Panc1 (cell line): Measurements from ENCODE around the gene MNX1. TPM values are rescaled to one million over a fixed set of nuclear protein-coding genes. Genes with fewer than 3 reads are reported as not detected.
A peak's percentile ranks its signal among the peaks of the same experiment; 100 is the strongest.

Source experiments
- ATAC-seq: fragments of 200-7000 bp; cut with Tn5 transposase; 2 replicates; pipeline ENCODE4 v1.9.1; 2020; ENCODE audit warnings: mild to moderate bottlenecking, moderate library complexity
- BruUV-seq: library from RNA; stranded (reverse); fragments of 400-500 nt; replicated peaks from 2 replicates; lab custom pipeline; 2021; lab: Mats Ljungman, UMichigan
- CTCF ChIA-PET: fragments of 300-600 bp; sonication (Branson Sonifier 250); formaldehyde crosslinking; loops from one replicate; lab custom pipeline; 2022; ENCODE audit warnings: antibody characterized with exemption; lab: Charles Lee
- POLR2A ChIA-PET: fragments of 300-600 bp; sonication (Branson Sonifier 250); formaldehyde crosslinking; loops from one replicate; lab custom pipeline; 2022; ENCODE audit warnings: antibody characterized with exemption; lab: Charles Lee
- DNase-seq: peaks from one replicate; pipeline ENCODE4 v3.0.0-alpha.2; 2010; ENCODE audit warnings: low read depth, low spot score
- H3K27ac ChIP-seq: 2 replicates; pipeline ENCODE4 v1.5.1; 2011; ENCODE audit warnings: mild to moderate bottlenecking, low read length, inconsistent platforms
- H3K27me3 ChIP-seq: fragments of 200-500 bp; sonication (Bioruptor generic); 2 replicates; pipeline ENCODE4 v1.6.0; 2014; ENCODE audit warnings: low read length, inconsistent platforms; ENCODE audit not compliant: control insufficient read depth, insufficient read depth
- H3K36me3 ChIP-seq: fragments of 200-500 bp; sonication (Bioruptor generic); 2 replicates; pipeline ENCODE4 v1.5.1; 2014; ENCODE audit warnings: inconsistent platforms, mild to moderate bottlenecking, low read length, moderate library complexity; ENCODE audit not compliant: control insufficient read depth, insufficient read depth
- H3K4me1 ChIP-seq: 2 replicates; pipeline ENCODE4 v1.5.1; 2011; ENCODE audit warnings: inconsistent platforms, mild to moderate bottlenecking, low read length, moderate library complexity; ENCODE audit not compliant: control insufficient read depth, insufficient read depth
- H3K4me3 ChIP-seq, 2 experiments: 2 replicates each; pipeline ENCODE4 v1.5.1; 2011 to 2012; ENCODE audit warnings: low read depth in 2 of 2, low read length in 2 of 2, mild to moderate bottlenecking in 2 of 2, inconsistent platforms in 1 of 2, moderate library complexity in 1 of 2
- H3K9me3 ChIP-seq: fragments of 200-500 bp; sonication (Bioruptor generic); 2 replicates; pipeline ENCODE4 v1.5.1; 2014; ENCODE audit warnings: low read depth, mild to moderate bottlenecking, inconsistent platforms, low read length, moderate library complexity; ENCODE audit not compliant: control insufficient read depth, insufficient read depth
- CTCF ChIP-seq: fragments of 450-650 bp; IDR thresholded peaks from 2 replicates; pipeline ENCODE4 v1.5.1; 2017; ENCODE audit warnings: mild to moderate bottlenecking
- POLR2AphosphoS5 ChIP-seq: IDR thresholded peaks from 2 replicates; pipeline ENCODE4 v1.6.1; 2012; ENCODE audit warnings: mild to moderate bottlenecking, low read depth, low read length, moderate library complexity
- SIN3A ChIP-seq: IDR thresholded peaks from 2 replicates; pipeline ENCODE4 v1.6.1; 2012; ENCODE audit warnings: low read depth, mild to moderate bottlenecking, low read length, moderate library complexity, borderline replicate concordance; ENCODE audit not compliant: insufficient read depth
- TCF7L2 ChIP-seq: IDR thresholded peaks from 2 replicates; pipeline ENCODE4 v1.6.1; 2011; ENCODE audit warnings: mild to moderate bottlenecking, low read depth, low read length, inconsistent platforms
- in situ Hi-C: cut with HindIII; loops from 2 replicates; pipeline ENCODE4 v1.10.0; 2016; ENCODE audit warnings: low sequenced_read_pairs, low pct_unique_long_range_greater_than_20kb
- intact Hi-C: fragments of 100-400 bp; cut with micrococcal nuclease; formaldehyde crosslinking; loops from one replicate; pipeline ENCODE4 v1.10.0; 2022; ENCODE audit not compliant: unreplicated experiment
- total RNA-seq: library from RNA; stranded (reverse); gene quantifications from one replicate; pipeline ENCODE4 v1.2.1, GENCODE V29; 2021; ENCODE audit not compliant: unreplicated experiment
- TF ChIP-seq, protein P1 (sequence below), 2 experiments: IDR thresholded peaks; 2 replicates each; pipeline ENCODE4 v1.6.1; 2011 to 2012; ENCODE audit warnings: low read depth in 2 of 2, control low read depth in 1 of 2, low read length in 1 of 2, mild to moderate bottlenecking in 1 of 2, moderate library complexity in 1 of 2; ENCODE audit not compliant: insufficient read depth in 1 of 2

MNX1 gene
- total RNA-seq, 1 experiment from 2014 or later, result 3.6 TPM

- BruUV-seq, result no TSS peak
Observed at GRCh38 chr7:156975620-156976019, 34.8 kb downstream of the MNX1 start.

DNA sequence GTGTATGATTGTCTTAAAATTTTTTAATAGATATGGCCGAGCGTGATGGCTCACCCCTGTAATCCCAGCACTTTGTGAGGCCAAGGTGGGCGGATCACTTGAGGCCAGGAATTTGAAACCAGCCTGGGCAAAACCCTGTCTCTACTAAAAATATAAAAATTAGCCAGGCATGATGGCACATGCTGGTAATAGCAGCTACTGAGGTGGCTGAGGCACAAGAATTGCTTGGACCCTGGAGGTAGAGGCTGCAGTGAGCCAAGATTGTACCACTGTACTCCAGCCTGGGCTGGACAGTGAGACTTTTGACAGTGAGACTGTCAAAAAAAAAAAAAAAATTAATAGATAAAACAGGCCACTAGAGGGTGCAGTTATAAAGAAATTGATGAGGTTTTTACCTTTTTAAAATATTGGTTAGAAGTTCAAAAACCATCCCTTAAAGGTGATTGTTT, 40.5 kb downstream of the MNX1 start:
- in situ Hi-C loops, result no loop called here

More at GRCh38 chr7:156975620-156976019, 34.8 kb downstream of the MNX1 start:
- no peak overlapping the region for H3K27ac ChIP-seq
- H3K36me3 ChIP-seq, result no peaks in the 10 kb centered on the region
- no peaks in the 10 kb centered on the region for H3K9me3 ChIP-seq
- CTCF ChIA-PET, result no interaction called here
- DNase-seq (no peak), ATAC-seq (no peak)
- intact Hi-C loops (loop anchor here (10.0 kb wide), 1 partner anchor 159 kb away; the partner anchor contains the start of gene UBE3C), in situ Hi-C loops (no loop called here)
- TF ChIP-seq, protein P1, sequence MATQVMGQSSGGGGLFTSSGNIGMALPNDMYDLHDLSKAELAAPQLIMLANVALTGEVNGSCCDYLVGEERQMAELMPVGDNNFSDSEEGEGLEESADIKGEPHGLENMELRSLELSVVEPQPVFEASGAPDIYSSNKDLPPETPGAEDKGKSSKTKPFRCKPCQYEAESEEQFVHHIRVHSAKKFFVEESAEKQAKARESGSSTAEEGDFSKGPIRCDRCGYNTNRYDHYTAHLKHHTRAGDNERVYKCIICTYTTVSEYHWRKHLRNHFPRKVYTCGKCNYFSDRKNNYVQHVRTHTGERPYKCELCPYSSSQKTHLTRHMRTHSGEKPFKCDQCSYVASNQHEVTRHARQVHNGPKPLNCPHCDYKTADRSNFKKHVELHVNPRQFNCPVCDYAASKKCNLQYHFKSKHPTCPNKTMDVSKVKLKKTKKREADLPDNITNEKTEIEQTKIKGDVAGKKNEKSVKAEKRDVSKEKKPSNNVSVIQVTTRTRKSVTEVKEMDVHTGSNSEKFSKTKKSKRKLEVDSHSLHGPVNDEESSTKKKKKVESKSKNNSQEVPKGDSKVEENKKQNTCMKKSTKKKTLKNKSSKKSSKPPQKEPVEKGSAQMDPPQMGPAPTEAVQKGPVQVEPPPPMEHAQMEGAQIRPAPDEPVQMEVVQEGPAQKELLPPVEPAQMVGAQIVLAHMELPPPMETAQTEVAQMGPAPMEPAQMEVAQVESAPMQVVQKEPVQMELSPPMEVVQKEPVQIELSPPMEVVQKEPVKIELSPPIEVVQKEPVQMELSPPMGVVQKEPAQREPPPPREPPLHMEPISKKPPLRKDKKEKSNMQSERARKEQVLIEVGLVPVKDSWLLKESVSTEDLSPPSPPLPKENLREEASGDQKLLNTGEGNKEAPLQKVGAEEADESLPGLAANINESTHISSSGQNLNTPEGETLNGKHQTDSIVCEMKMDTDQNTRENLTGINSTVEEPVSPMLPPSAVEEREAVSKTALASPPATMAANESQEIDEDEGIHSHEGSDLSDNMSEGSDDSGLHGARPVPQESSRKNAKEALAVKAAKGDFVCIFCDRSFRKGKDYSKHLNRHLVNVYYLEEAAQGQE (IDR thresholded peaks at IDR 0.05; ENCODE audit: insufficient read depth in 1 of 2, low read depth in 2 of 2, low read length in 1 of 2), result no peak
- no peak for TF ChIP-seq POLR2AphosphoS5
- no peak for TF ChIP-seq TCF7L2
- no peak for TF ChIP-seq SIN3A
- no peak for TF ChIP-seq CTCF
- no peak overlapping the region for H3K4me3 ChIP-seq
- H3K4me1 ChIP-seq, result no peaks in the 10 kb centered on the region
- no peaks in the 10 kb centered on the region for H3K27me3 ChIP-seq
- POLR2A ChIA-PET, result no interaction called here

More for the DNA sequence above, 40.5 kb downstream of the MNX1 start:
- Histone ChIP-seq H3K36me3 (peaks cover 13% of the 10 kb centered on the region), H3K4me1 (no peaks in the 10 kb centered on the region), H3K27me3 (no peaks in the 10 kb centered on the region), H3K4me3 (no peak overlapping the region), H3K9me3 (no peaks in the 10 kb centered on the region), H3K27ac (no peak overlapping the region)
- ATAC-seq (peak; percentile 72), DNase-seq (no peak)
- BruUV-seq, result no TSS peak
- ChIA-PET POLR2A (interaction anchor here (0.7 kb wide), 1 partner anchor 22 kb away, joined by 4 read pairs; no protein-coding TSS in a partner anchor), CTCF (interaction anchor here (0.6 to 0.7 kb wide), 2 partner anchors 10 to 416 kb away, joined by 6 to 8 read pairs; no protein-coding TSS in a partner anchor)
- TF ChIP-seq POLR2AphosphoS5, result no peak
- TF ChIP-seq SIN3A, result no peak
- no peak; the same call in 1 of the 2 replicates for TF ChIP-seq CTCF
- TF ChIP-seq, protein P1 (IDR thresholded peaks at IDR 0.05; ENCODE audit: insufficient read depth in 1 of 2, low read depth in 2 of 2, low read length in 1 of 2), result no peak
- intact Hi-C loops, result loop anchor here (10.0 kb wide), 1 partner anchor 165 kb away; the partner anchor contains the start of gene UBE3C
